Neural progenitor cell (in vitro differentiated cells): ENCODE measurements around the gene CRELD2. TPM values are rescaled to one million over a fixed set of nuclear protein-coding genes. Genes with fewer than 3 reads are reported as not detected.

Experiments
- DNase-seq: peaks from one replicate; pipeline ENCODE4 v3.0.0-alpha.2; 2016; ENCODE audit warnings: low spot score
- H2AFZ ChIP-seq: fragments of 200-600 bp; sonication (generic); replicated peaks from 2 replicates; pipeline ENCODE4 v1.6.1; 2016; ENCODE audit warnings: antibody characterized with exemption
- H3F3A ChIP-seq: fragments of 200-600 bp; sonication (generic); 2 replicates; pipeline ENCODE4 v1.6.1; 2016; ENCODE audit warnings: antibody characterized with exemption, low read depth
- H3K27ac ChIP-seq: fragments of 200-600 bp; sonication (generic); 2 replicates; pipeline ENCODE4 v1.5.1; 2016; ENCODE audit warnings: mild to moderate bottlenecking
- H3K27me3 ChIP-seq: fragments of 200-600 bp; sonication (generic); 2 replicates; pipeline ENCODE4 v1.6.1; 2016; ENCODE audit warnings: mild to moderate bottlenecking, moderate library complexity
- H3K36me3 ChIP-seq: fragments of 200-600 bp; sonication (generic); 2 replicates; pipeline ENCODE4 v1.5.1; 2016
- H3K4me1 ChIP-seq: fragments of 200-600 bp; sonication (generic); 2 replicates; pipeline ENCODE4 v1.6.1; 2016; ENCODE audit warnings: mixed run types
- H3K4me2 ChIP-seq: fragments of 200-600 bp; sonication (generic); 2 replicates; pipeline ENCODE4 v1.6.1; 2016
- H3K4me3 ChIP-seq: fragments of 200-600 bp; sonication (generic); 2 replicates; pipeline ENCODE4 v1.5.1; 2016
- H3K79me2 ChIP-seq: fragments of 200-600 bp; sonication (generic); 2 replicates; pipeline ENCODE4 v1.6.1; 2016; ENCODE audit warnings: low read depth
- H3K9ac ChIP-seq: fragments of 200-600 bp; sonication (generic); 2 replicates; pipeline ENCODE4 v1.6.1; 2016
- H3K9me3 ChIP-seq: fragments of 200-600 bp; sonication (generic); 2 replicates; pipeline ENCODE4 v1.5.1; 2016; ENCODE audit warnings: low read depth
- H4K20me1 ChIP-seq: fragments of 200-600 bp; sonication (generic); 2 replicates; pipeline ENCODE4 v1.6.1; 2016; ENCODE audit warnings: low read depth
- H3K27ac Mint-ChIP-seq: 3 replicates; pipeline ENCODE4 v1.8.0; 2021; ENCODE audit warnings: mixed read lengths
- H3K27me3 Mint-ChIP-seq: 2 replicates; pipeline ENCODE4 v1.8.0; 2022; ENCODE audit warnings: low read depth, mild to moderate bottlenecking, inconsistent platforms, moderate library complexity, mixed read lengths; ENCODE audit not compliant: insufficient read depth
- H3K36me3 Mint-ChIP-seq: 3 replicates; pipeline ENCODE4 v1.8.0; 2021; ENCODE audit warnings: mixed read lengths
- H3K4me1 Mint-ChIP-seq: 3 replicates; pipeline ENCODE4 v1.8.0; 2021; ENCODE audit warnings: mixed read lengths
- H3K4me3 Mint-ChIP-seq: 3 replicates; pipeline ENCODE4 v1.8.0; 2021; ENCODE audit warnings: mild to moderate bottlenecking, moderate library complexity, mixed read lengths
- H3K9me3 Mint-ChIP-seq: 3 replicates; pipeline ENCODE4 v1.8.0; 2020; ENCODE audit warnings: mixed read lengths
- EZH2 ChIP-seq: fragments of 200-600 bp; sonication (generic); IDR thresholded peaks from 2 replicates; pipeline ENCODE4 v1.6.1; 2017; ENCODE audit warnings: antibody characterized with exemption, mild to moderate bottlenecking, moderate library complexity
- EZH2phosphoT487 ChIP-seq: fragments of 200-600 bp; sonication (generic); IDR thresholded peaks from 2 replicates; pipeline ENCODE4 v1.6.1; 2017; ENCODE audit warnings: antibody characterized with exemption
- total RNA-seq: library from RNA; depleted of rRNA; stranded (reverse); fragments of >200 nt; gene quantifications from 2 replicates; pipeline ENCODE4 v1.2.3, GENCODE V29; 2015; ENCODE audit warnings: low replicate concordance
- TF ChIP-seq, protein P1 (sequence below): fragments of 200-600 bp; sonication (generic); IDR thresholded peaks from 2 replicates; pipeline ENCODE4 v1.5.1; 2017; ENCODE audit warnings: antibody characterized with exemption, mild to moderate bottlenecking

CRELD2 gene
- total RNA-seq, 1 donor from 2014 or later = 12.2 TPM

DNA sequence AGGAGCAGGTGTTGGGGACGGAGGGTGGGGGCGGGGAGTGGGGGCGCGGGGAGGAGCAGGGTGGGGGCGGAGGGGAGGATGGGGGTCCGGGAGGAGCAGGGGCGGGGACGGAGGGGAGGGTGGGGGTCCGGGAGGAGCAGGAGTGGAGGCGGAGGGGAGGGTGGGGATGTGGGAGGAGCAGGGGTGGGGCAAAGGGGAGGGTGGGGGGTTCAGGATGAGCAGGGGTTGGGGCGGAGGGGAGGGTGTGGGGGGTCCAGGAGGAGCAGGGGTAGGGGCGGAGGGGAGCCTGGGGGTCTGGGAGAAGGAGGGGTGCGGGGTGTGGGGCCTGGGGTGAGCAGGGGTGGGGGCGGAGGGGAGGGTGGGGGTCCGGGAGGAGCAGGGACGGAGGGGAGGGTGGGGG is 17.1 kb downstream of the CRELD2 start:
- Histone ChIP-seq H3K79me2 (no peaks in the 10 kb centered on the region), H3K36me3 (no peaks in the 10 kb centered on the region), H2AFZ (no peak overlapping the region), H3K4me3 (peak overlapping the region; percentile 42), H3K27ac (no peak overlapping the region), H3K4me2 (peak overlapping the region; percentile 76), H4K20me1 (peaks cover 3% of the 10 kb centered on the region), H3K9ac (no peak overlapping the region), H3K27me3 (peaks cover 32% of the 10 kb centered on the region), H3F3A (peaks cover 4% of the 10 kb centered on the region), H3K9me3 (no peaks in the 10 kb centered on the region), H3K4me1 (peaks cover 15% of the 10 kb centered on the region)
- H3K27ac Mint-ChIP-seq = no peak overlapping the region
- peaks cover 20% of the 10 kb centered on the region for H3K4me1 Mint-ChIP-seq
- H3K9me3 Mint-ChIP-seq = no peaks in the 10 kb centered on the region
- TF ChIP-seq, protein P1, sequence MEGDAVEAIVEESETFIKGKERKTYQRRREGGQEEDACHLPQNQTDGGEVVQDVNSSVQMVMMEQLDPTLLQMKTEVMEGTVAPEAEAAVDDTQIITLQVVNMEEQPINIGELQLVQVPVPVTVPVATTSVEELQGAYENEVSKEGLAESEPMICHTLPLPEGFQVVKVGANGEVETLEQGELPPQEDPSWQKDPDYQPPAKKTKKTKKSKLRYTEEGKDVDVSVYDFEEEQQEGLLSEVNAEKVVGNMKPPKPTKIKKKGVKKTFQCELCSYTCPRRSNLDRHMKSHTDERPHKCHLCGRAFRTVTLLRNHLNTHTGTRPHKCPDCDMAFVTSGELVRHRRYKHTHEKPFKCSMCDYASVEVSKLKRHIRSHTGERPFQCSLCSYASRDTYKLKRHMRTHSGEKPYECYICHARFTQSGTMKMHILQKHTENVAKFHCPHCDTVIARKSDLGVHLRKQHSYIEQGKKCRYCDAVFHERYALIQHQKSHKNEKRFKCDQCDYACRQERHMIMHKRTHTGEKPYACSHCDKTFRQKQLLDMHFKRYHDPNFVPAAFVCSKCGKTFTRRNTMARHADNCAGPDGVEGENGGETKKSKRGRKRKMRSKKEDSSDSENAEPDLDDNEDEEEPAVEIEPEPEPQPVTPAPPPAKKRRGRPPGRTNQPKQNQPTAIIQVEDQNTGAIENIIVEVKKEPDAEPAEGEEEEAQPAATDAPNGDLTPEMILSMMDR = no peak
- TF ChIP-seq EZH2phosphoT487 = no peak
- no peak for TF ChIP-seq EZH2
- DNase-seq = no peak
- H3K4me3 Mint-ChIP-seq = no peak overlapping the region
- no peaks in the 10 kb centered on the region for H3K36me3 Mint-ChIP-seq
- H3K27me3 Mint-ChIP-seq = peaks cover 10% of the 10 kb centered on the region

DNA sequence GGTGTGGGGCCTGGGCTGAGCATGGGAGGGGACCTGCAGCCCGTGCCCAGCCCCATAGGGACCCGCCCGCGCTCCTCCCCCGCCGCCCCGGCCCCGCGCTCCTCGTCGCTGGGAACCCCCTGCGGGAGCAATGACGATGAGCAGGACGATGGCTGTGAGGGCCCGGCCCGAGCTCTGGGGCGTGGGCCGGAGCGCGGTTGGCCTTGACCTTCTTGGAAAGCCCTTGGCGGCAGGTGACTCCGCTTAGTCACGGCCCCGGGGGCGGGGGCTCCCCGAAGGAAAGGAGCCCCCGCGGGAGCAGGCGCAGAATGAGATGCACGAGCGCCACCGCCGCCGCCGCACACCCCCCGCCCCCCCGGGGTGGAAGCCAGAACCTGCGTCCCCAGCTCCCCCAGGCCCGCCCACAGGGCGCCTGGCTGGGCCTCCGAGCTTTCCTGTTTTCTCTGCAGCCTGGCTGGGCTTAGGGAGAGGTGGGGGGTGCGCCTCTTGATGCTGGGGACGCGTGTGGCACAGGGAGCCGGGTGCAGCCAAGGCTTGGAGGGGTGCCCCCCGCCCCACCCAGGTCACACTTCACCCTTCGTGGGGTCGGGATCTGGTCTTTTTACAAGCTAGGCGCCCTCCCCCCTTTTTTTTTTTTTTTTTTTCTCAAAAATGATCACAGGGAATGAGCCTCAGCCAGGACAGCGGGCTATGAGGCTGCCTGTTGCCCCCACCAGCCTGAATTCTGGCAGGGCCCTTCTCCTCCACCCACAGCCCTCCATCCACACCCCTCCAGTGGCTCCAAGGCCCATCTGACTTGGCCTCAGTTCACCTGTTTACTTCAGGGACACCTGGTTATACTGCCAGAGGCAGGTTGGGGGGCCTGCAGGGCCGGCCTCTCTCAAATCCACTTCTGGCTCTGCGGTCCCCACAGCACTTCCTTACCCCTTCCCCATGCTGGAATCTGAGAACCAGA is 17.9 kb downstream of the CRELD2 start:
- Histone ChIP-seq H3K4me2 (peak overlapping the region; percentile 75), H3K9ac (no peak overlapping the region), H3K36me3 (no peaks in the 10 kb centered on the region), H3K27ac (no peak overlapping the region), H3K9me3 (no peaks in the 10 kb centered on the region), H3K27me3 (peaks cover 25% of the 10 kb centered on the region), H4K20me1 (peaks cover 3% of the 10 kb centered on the region), H2AFZ (no peak overlapping the region), H3K79me2 (no peaks in the 10 kb centered on the region), H3K4me1 (peaks cover 15% of the 10 kb centered on the region), H3F3A (peaks cover 4% of the 10 kb centered on the region), H3K4me3 (peak overlapping the region; percentile 42)
- TF ChIP-seq, protein P1 = no peak
- TF ChIP-seq EZH2phosphoT487 (no peak), EZH2 (no peak)
- Mint-ChIP-seq H3K9me3 (peaks cover 3% of the 10 kb centered on the region), H3K4me1 (peaks cover 16% of the 10 kb centered on the region), H3K27me3 (peaks cover 9% of the 10 kb centered on the region), H3K27ac (no peak overlapping the region), H3K36me3 (no peaks in the 10 kb centered on the region), H3K4me3 (peak overlapping the region; percentile 70)
- peak; percentile 52 for DNase-seq

DNA sequence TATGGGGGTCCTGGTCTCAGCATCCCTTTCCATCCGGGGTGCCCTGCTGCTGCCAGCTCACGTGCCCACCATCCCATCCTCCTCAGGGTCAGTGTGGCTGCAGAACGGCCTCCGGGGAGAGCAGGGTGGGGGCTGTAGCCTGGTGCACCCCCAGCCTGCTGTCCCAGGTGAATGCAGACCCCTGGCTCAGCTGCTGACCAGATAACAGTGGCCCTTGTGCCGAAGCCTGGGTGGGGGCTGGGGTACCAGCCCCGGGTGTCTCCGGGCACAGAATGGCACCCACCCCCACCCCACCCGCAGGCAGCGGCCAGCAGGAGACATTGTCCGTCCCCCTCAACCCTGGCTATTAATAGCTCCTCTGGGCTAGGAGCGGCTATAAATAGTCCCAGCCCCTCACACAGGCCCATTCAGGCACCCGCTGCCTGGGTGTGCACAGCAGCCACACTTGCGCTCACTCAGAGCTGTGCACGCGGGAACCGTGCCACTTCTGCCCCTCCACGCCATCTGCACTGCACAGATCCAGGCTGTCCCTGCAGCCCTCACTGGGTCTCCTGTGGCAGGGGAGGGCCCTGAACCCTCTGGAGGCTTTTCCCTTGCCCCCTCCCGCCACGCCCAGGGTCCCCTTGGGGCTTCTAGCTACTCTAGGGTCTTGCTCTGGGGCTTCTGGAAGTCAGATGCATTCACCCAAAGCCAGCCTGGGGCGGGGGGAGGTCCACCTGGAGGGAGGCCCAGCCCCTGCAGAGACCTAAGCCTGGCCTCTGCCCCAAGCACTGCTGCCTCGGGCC is 18.7 kb downstream of the CRELD2 start:
- Mint-ChIP-seq H3K36me3 (no peaks in the 10 kb centered on the region), H3K4me3 (peak overlapping the region; percentile 70), H3K27me3 (peaks cover 9% of the 10 kb centered on the region), H3K9me3 (peaks cover 3% of the 10 kb centered on the region), H3K27ac (no peak overlapping the region), H3K4me1 (peaks cover 16% of the 10 kb centered on the region)
- Histone ChIP-seq H3K4me2 (no peak overlapping the region), H3K9me3 (no peaks in the 10 kb centered on the region), H3K27me3 (peaks cover 22% of the 10 kb centered on the region), H3K79me2 (no peaks in the 10 kb centered on the region), H3K36me3 (no peaks in the 10 kb centered on the region), H3K4me1 (peaks cover 15% of the 10 kb centered on the region), H3K9ac (no peak overlapping the region), H3K4me3 (no peak overlapping the region), H2AFZ (no peak overlapping the region), H4K20me1 (peaks cover 3% of the 10 kb centered on the region), H3K27ac (no peak overlapping the region), H3F3A (peaks cover 4% of the 10 kb centered on the region)
- DNase-seq = no peak
- TF ChIP-seq EZH2phosphoT487 (no peak), EZH2 (no peak)
- TF ChIP-seq, protein P1 = no peak
